ENCODE data around the gene SLC47A1. TPM values are rescaled to one million over a fixed set of nuclear protein-coding genes. Genes with fewer than 3 reads are reported as not detected.

The SLC47A1 gene
- total and polyA plus RNA-seq, 4 donors: 34.8 to 69.2 (median 37.2) TPM

GRCh38 chr17:19621697-19622096 lies 88.0 kb downstream of the SLC47A1 start (continued):
- TF ChIP-seq EGR1 (IDR thresholded peaks at IDR 0.05; ENCODE audit: low read depth in 2 of 2): no peak
- no peak for TF ChIP-seq RXRA (IDR thresholded peaks at IDR 0.05)
- no peak for TF ChIP-seq YY1 (IDR thresholded peaks at IDR 0.05)
- no peak for TF ChIP-seq ZBTB33 (IDR thresholded peaks at IDR 0.05)
- TF ChIP-seq NR2F2 (IDR thresholded peaks at IDR 0.05): no peak
- TF ChIP-seq HNF4G (IDR thresholded peaks at IDR 0.05): no peak

- Histone ChIP-seq H3K9me3 (ENCODE audit: control insufficient read depth in 4 of 4, low read length in 3 of 4) (no peaks in the 10 kb centered on the region), H3K4me1 (ENCODE audit: control insufficient read depth in 4 of 4, insufficient read depth in 4 of 4, low read length in 3 of 4) (peaks cover 0 to 6% (median 2%) of the 10 kb centered on the region in 4 donors), H3K36me3 (ENCODE audit: control insufficient read depth in 4 of 4, insufficient read depth in 3 of 4, low read depth in 1 of 4, low read length in 3 of 4) (no peaks in the 10 kb centered on the region), H3K27me3 (ENCODE audit: control insufficient read depth in 4 of 4, insufficient read depth in 4 of 4, low read length in 3 of 4) (no peaks in the 10 kb centered on the region), H3K9ac (ENCODE audit: low read depth in 1 of 2, low read length in 2 of 2) (no peak overlapping the region), H3K27ac (ENCODE audit: low read depth in 1 of 2, low read length in 2 of 2) (no peak overlapping the region), H3K4me3 (ENCODE audit: low read depth in 1 of 3, low read length in 3 of 3) (no peak overlapping the region)
- 90% methylated on average over 4 of the region's 4 CpGs for WGBS
- no peak for DNase-seq (ENCODE audit: low spot score)
- TF ChIP-seq JUND (IDR thresholded peaks at IDR 0.05): no peak
- TF ChIP-seq RAD21 (IDR thresholded peaks at IDR 0.05): peak in 1 of 2 donors; percentile 17
Observed at GRCh38 chr17:19626079-19626478, 92.4 kb downstream of the SLC47A1 start.

Small RNA genes lying within 50 kb of the gene (small RNA-seq; reads per million reads assigned to genes)
- gene AC025627.2 (not detected), gene NMTRQ-TTG12-1 (not detected)

Other genes starting within 250 kb of the SLC47A1 start
- gene B9D1, start 171.1 kb upstream of the SLC47A1 start, total RNA-seq: 10 to 100 TPM; 10.8 to 22.0 TPM
- gene B9D1, start 171.1 kb upstream of the SLC47A1 start, polyA plus RNA-seq: 10 to 100 TPM in 1 of 2 donors, 1 to 10 TPM in 1; 8.4 to 10.8 TPM
- gene MAPK7, start 155.4 kb upstream of the SLC47A1 start, total RNA-seq: 1 to 10 TPM; 6.0 to 8.8 TPM
- 1 to 10 TPM; 3.4 to 4.4 TPM for gene MAPK7, start 155.4 kb upstream of the SLC47A1 start, polyA plus RNA-seq
- 1 to 10 TPM; 2.1 to 6.5 TPM for gene MFAP4, start 146.7 kb upstream of the SLC47A1 start, total RNA-seq
- gene MFAP4, start 146.7 kb upstream of the SLC47A1 start, polyA plus RNA-seq: 10 to 100 TPM in 1 of 2 donors, 1 to 10 TPM in 1; 4.9 to 13.3 TPM
- under 1 TPM; 0.23 to 0.42 TPM for gene RNF112, start 122.6 kb upstream of the SLC47A1 start, total RNA-seq
- gene RNF112, start 122.6 kb upstream of the SLC47A1 start, polyA plus RNA-seq: under 1 TPM; 0.04 to 0.17 TPM
- 100 to 1,000 TPM in 1 of 2 donors, 10 to 100 TPM in 1; 80.6 to 165 TPM for gene ALDH3A2, start 114.9 kb downstream of the SLC47A1 start, total RNA-seq
- gene ALDH3A2, start 114.9 kb downstream of the SLC47A1 start, polyA plus RNA-seq: 10 to 100 TPM; 63.3 to 80.2 TPM
- not detected for gene SLC47A2, start 182.7 kb downstream of the SLC47A1 start, total RNA-seq
- under 1 TPM in 1 of 2 donors, not detected in 1; 0.08 TPM for gene SLC47A2, start 182.7 kb downstream of the SLC47A1 start, polyA plus RNA-seq
- gene ALDH3A1, start 214.4 kb downstream of the SLC47A1 start, total RNA-seq: under 1 TPM; 0.09 to 0.33 TPM
- 1 to 10 TPM in 1 of 2 donors, under 1 TPM in 1; 0.10 to 3.2 TPM for gene ALDH3A1, start 214.4 kb downstream of the SLC47A1 start, polyA plus RNA-seq